Measurements from ENCODE around the gene GLDN. TPM values are rescaled to one million over a fixed set of nuclear protein-coding genes. Genes with fewer than 3 reads are reported as not detected.
A peak's percentile ranks its signal among the peaks of the same experiment; 100 is the strongest.

The GLDN gene
- total RNA-seq, 2 donors from 2014 or later: 1.9 to 9.4 TPM

DNA sequence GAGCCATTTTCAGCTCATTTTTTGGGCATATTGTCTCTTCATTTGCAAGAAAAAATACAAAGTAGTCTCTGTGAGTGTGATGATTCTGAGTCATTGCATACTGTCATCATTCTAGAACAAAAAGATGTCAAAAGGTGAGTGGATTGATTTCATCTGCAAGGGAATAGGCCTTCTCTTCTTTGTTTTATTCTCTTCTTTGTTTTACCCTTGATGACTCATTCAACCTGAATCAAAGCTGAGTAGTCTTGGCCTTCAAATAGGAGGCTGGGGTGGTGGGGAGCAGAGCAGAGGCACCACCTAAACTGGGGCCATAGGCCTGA is 28.4 kb upstream of the GLDN start:
- peaks cover 0 to 7% of the 10 kb centered on the region in 2 donors for H3K4me1 ChIP-seq
- no peak overlapping the region for H3K4me3 ChIP-seq
- no peaks in the 10 kb centered on the region for H3K27me3 ChIP-seq
- DNase-seq (ENCODE audit: low spot score): no peak
- H3K9me3 ChIP-seq: no peaks in the 10 kb centered on the region
- no peaks in the 10 kb centered on the region for H3K36me3 ChIP-seq
- TF ChIP-seq, protein P1, sequence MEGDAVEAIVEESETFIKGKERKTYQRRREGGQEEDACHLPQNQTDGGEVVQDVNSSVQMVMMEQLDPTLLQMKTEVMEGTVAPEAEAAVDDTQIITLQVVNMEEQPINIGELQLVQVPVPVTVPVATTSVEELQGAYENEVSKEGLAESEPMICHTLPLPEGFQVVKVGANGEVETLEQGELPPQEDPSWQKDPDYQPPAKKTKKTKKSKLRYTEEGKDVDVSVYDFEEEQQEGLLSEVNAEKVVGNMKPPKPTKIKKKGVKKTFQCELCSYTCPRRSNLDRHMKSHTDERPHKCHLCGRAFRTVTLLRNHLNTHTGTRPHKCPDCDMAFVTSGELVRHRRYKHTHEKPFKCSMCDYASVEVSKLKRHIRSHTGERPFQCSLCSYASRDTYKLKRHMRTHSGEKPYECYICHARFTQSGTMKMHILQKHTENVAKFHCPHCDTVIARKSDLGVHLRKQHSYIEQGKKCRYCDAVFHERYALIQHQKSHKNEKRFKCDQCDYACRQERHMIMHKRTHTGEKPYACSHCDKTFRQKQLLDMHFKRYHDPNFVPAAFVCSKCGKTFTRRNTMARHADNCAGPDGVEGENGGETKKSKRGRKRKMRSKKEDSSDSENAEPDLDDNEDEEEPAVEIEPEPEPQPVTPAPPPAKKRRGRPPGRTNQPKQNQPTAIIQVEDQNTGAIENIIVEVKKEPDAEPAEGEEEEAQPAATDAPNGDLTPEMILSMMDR (IDR thresholded peaks at IDR 0.05): no peak
- H3K27ac ChIP-seq: no peak overlapping the region

- Histone ChIP-seq H3K9me3 (no peaks in the 10 kb centered on the region), H3K4me3 (no peak overlapping the region), H3K36me3 (no peaks in the 10 kb centered on the region), H3K4me1 (peaks cover 0 to 6% of the 10 kb centered on the region in 2 donors), H3K27me3 (no peaks in the 10 kb centered on the region), H3K27ac (peak overlapping the region in 1 of 2 donors; percentile 5)
- TF ChIP-seq, protein P1 (IDR thresholded peaks at IDR 0.05): no peak
- DNase-seq (ENCODE audit: low spot score): no peak
Observed at GRCh38 chr15:51313644-51314280, 27.7 kb upstream of the GLDN start.

DNA sequence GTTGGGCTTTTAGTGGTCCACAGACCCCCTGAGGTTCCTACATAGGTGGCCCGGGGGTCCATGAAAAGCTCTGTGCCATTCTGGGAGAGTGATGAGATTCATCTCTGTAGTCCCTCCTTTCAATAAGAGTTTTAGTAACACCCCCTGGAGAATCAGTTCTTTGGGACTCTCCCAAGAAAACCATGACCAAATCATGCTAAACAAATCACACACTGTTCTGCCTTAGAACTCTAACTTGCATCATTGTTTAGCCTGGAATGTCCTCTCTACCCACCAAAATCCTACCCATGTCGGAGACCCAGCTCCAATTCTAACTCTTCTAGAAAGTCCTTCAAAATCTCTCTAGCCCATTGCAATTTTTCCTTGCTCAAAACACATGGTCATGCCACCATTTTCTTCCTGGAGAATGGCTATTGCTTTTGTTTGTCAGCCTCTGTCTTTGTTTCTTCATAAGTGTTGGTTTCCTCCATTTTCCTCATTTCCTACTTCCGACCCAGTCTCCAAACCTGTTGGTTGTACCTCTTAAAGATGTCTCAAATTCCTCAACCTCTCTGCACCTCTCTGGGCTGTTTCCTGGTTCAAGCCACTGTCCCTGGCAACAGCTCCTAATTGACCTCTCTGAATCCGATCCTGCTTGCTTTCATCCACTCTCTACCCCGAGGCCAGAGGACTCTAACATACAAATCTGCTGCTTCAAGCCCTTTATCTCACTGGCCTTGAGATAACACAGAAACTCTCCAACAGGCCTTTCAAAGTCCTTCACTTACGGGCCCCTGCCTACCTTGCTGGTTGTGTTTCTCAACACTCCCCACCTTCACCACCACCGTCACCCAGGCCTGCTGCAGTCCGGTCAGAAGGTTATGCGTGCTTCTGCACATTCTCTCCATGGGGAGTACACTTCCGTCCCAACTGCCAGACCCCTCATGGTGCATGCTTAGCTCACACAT is 26.8 kb upstream of the GLDN start:
- no peak for DNase-seq (ENCODE audit: low spot score)
- H3K27me3 ChIP-seq: no peaks in the 10 kb centered on the region
- no peaks in the 10 kb centered on the region for H3K36me3 ChIP-seq
- H3K4me3 ChIP-seq: no peak overlapping the region
- TF ChIP-seq, protein P1 (IDR thresholded peaks at IDR 0.05): no peak
- peaks cover 0 to 6% of the 10 kb centered on the region in 2 donors for H3K4me1 ChIP-seq
- no peaks in the 10 kb centered on the region for H3K9me3 ChIP-seq
- H3K27ac ChIP-seq: peak overlapping the region in 1 of 2 donors; percentile 5

- no peak for DNase-seq (ENCODE audit: low spot score)
- Histone ChIP-seq H3K4me3 (no peak overlapping the region), H3K4me1 (peaks cover 0 to 1% of the 10 kb centered on the region in 2 donors), H3K27me3 (no peaks in the 10 kb centered on the region), H3K9me3 (no peaks in the 10 kb centered on the region), H3K27ac (no peak overlapping the region), H3K36me3 (no peaks in the 10 kb centered on the region)
- TF ChIP-seq, protein P1 (IDR thresholded peaks at IDR 0.05): no peak
Observed at GRCh38 chr15:51315726-51316125, 25.7 kb upstream of the GLDN start.

- DNase-seq (ENCODE audit: low spot score): no peak
- no peaks in the 10 kb centered on the region for H3K4me1 ChIP-seq
- H3K4me3 ChIP-seq: no peak overlapping the region
- no peaks in the 10 kb centered on the region for H3K9me3 ChIP-seq
- no peak overlapping the region for H3K27ac ChIP-seq
- no peaks in the 10 kb centered on the region for H3K36me3 ChIP-seq
- TF ChIP-seq, protein P1 (IDR thresholded peaks at IDR 0.05): no peak
- H3K27me3 ChIP-seq: no peaks in the 10 kb centered on the region
Observed at GRCh38 chr15:51316636-51317035, 24.8 kb upstream of the GLDN start.

Data from right atrium auricular region (tissue), 2 donors.